ENCODE data around the gene IFNL2.

The IFNL2 gene

GRCh38 chr19:39246951-39247669 is 21.1 kb upstream of the IFNL2 start:
- DNase-seq = peak; percentile 43
- H3K4me3 ChIP-seq (ENCODE audit: low read depth, low read length) = no peak overlapping the region
- H3K4me1 ChIP-seq = no peaks in the 10 kb centered on the region
- no peaks in the 10 kb centered on the region for H3K27me3 ChIP-seq
- no peaks in the 10 kb centered on the region for H3K36me3 ChIP-seq
- H3K9me3 ChIP-seq = no peaks in the 10 kb centered on the region
- TF ChIP-seq, protein P1, sequence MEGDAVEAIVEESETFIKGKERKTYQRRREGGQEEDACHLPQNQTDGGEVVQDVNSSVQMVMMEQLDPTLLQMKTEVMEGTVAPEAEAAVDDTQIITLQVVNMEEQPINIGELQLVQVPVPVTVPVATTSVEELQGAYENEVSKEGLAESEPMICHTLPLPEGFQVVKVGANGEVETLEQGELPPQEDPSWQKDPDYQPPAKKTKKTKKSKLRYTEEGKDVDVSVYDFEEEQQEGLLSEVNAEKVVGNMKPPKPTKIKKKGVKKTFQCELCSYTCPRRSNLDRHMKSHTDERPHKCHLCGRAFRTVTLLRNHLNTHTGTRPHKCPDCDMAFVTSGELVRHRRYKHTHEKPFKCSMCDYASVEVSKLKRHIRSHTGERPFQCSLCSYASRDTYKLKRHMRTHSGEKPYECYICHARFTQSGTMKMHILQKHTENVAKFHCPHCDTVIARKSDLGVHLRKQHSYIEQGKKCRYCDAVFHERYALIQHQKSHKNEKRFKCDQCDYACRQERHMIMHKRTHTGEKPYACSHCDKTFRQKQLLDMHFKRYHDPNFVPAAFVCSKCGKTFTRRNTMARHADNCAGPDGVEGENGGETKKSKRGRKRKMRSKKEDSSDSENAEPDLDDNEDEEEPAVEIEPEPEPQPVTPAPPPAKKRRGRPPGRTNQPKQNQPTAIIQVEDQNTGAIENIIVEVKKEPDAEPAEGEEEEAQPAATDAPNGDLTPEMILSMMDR (IDR thresholded peaks at IDR 0.05; ENCODE audit: low read depth, low read length) = no peak

- H3K36me3 ChIP-seq = no peaks in the 10 kb centered on the region
- no peaks in the 10 kb centered on the region for H3K27me3 ChIP-seq
- H3K4me3 ChIP-seq (ENCODE audit: low read depth, low read length) = no peak overlapping the region
- no peaks in the 10 kb centered on the region; the same call in 1 of the 2 replicates for H3K4me1 ChIP-seq
- no peaks in the 10 kb centered on the region for H3K9me3 ChIP-seq
- no peak for DNase-seq
- TF ChIP-seq, protein P1 (IDR thresholded peaks at IDR 0.05; ENCODE audit: low read depth, low read length) = no peak
Measured at GRCh38 chr19:39247701-39248664, 20.2 kb upstream of the IFNL2 start.

DNA sequence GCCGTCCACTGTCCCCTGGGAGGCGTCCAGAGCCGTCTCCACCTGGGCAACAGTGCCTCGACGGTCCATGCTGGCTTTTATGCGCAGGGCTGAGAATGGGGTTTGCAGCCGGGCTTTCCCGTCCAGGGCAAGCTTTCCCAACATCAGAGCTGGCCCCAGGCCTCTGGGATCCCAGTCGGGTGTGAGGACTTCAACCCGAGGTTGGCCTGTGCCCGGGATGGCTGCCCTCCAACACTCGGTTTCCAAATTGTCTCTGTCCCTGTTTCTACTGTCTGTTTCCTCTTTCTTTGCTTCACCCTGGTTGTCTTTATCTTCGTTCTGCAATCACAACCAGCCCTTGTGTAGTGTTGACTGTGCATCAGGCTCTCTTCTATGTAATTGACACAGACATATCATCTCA is 19.4 kb upstream of the IFNL2 start, which contains the start of gene IFNL4:
IFNL4 (minus strand) TSS at position 51 of the 400 bp plus-strand sequence.
- Histone ChIP-seq H3K27me3 (no peaks in the 10 kb centered on the region), H3K9me3 (no peaks in the 10 kb centered on the region), H3K36me3 (no peaks in the 10 kb centered on the region), H3K4me3 (ENCODE audit: low read depth, low read length) (no peak within 1 kb of the TSS), H3K4me1 (no peaks in the 10 kb centered on the region; the same call in 1 of the 2 replicates)
- no peak for DNase-seq
- TF ChIP-seq, protein P1 (IDR thresholded peaks at IDR 0.05; ENCODE audit: low read depth, low read length) = no peak

DNA sequence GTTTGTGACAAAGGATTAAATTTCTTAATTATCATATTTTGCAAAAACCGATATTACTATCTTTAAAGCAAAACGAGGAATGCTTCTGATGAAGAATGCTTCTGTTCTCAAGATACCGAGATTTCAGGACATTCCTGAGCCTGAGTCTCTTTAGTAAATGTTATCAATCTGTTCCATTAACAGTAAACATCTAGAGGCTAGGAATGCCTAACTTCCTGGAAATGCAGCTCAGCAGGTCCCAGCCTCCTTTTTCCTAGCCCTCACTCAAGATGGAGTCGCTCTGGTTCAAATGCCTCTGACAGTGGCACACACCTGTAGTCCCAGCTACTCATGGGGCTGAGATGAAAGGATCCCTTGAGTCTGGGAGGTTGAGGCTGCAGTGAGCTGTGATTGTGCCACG is 17.1 kb upstream of the IFNL2 start:
- Histone ChIP-seq H3K9me3 (no peaks in the 10 kb centered on the region), H3K4me3 (ENCODE audit: low read depth, low read length) (no peak overlapping the region), H3K27me3 (no peaks in the 10 kb centered on the region), H3K4me1 (no peaks in the 10 kb centered on the region; the same call in 1 of the 2 replicates), H3K36me3 (no peaks in the 10 kb centered on the region)
- no peak for DNase-seq
- TF ChIP-seq, protein P1 (IDR thresholded peaks at IDR 0.05; ENCODE audit: low read depth, low read length) = no peak

DNA sequence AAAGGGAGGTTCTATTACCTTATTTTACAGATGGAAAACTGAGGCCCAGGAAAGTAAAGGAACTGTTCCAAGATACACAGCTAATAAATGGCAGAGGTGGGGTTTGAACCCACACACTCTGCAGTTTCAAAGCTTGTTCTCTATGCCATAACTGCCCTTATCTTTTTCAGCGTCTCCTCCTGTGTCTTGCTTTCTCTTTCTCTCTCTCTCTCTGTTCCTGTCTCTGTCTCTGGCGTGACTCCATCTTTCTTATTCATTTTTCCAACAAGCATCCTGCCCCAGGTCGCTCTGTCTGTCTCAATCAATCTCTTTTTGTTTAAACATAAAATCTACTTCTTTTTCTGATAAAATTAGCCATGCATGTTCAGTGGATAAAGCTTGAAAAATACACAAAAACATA is 16.4 kb upstream of the IFNL2 start:
- Histone ChIP-seq H3K36me3 (no peaks in the 10 kb centered on the region), H3K27me3 (no peaks in the 10 kb centered on the region), H3K9me3 (no peaks in the 10 kb centered on the region), H3K4me3 (ENCODE audit: low read depth, low read length) (no peak overlapping the region), H3K4me1 (no peaks in the 10 kb centered on the region; the same call in 1 of the 2 replicates)
- TF ChIP-seq, protein P1 (IDR thresholded peaks at IDR 0.05; ENCODE audit: low read depth, low read length) = no peak
- DNase-seq = no peak

All from BE2C (cell line).